Calu3 (cell line): ENCODE measurements around the gene CASQ2. TPM values are rescaled to one million over a fixed set of nuclear protein-coding genes. Genes with fewer than 3 reads are reported as not detected.

Experiments used
- BruUV-seq: library from RNA; stranded (reverse); fragments of 400-500 nt; replicated peaks from 2 replicates; lab custom pipeline; 2021; lab: Mats Ljungman, UMichigan
- CTCF ChIA-PET: fragments of 300-600 bp; sonication (Branson Sonifier 250); formaldehyde crosslinking; loops from one replicate; lab custom pipeline; 2022; ENCODE audit warnings: antibody characterized with exemption; lab: Charles Lee
- DNase-seq: peaks from one replicate; pipeline ENCODE4 v3.0.0; 2022
- H3K27ac Mint-ChIP-seq: one replicate; pipeline ENCODE4 v1.8.0; 2022; ENCODE audit warnings: mixed read lengths; ENCODE audit not compliant: unreplicated experiment
- H3K27me3 Mint-ChIP-seq: one replicate; pipeline ENCODE4 v1.8.0; 2022; ENCODE audit warnings: mixed read lengths; ENCODE audit not compliant: unreplicated experiment
- H3K36me3 Mint-ChIP-seq: one replicate; pipeline ENCODE4 v1.8.0; 2022; ENCODE audit warnings: mild to moderate bottlenecking, moderate library complexity, mixed read lengths; ENCODE audit not compliant: insufficient read depth, unreplicated experiment
- H3K4me1 Mint-ChIP-seq: one replicate; pipeline ENCODE4 v1.8.0; 2022; ENCODE audit warnings: mild to moderate bottlenecking, low read depth, mixed read lengths; ENCODE audit not compliant: unreplicated experiment
- H3K4me3 Mint-ChIP-seq: one replicate; pipeline ENCODE4 v1.8.0; 2022; ENCODE audit warnings: mild to moderate bottlenecking, low read depth, moderate library complexity, mixed read lengths; ENCODE audit not compliant: unreplicated experiment
- H3K9me3 Mint-ChIP-seq: one replicate; pipeline ENCODE4 v1.8.0; 2022; ENCODE audit warnings: low read depth, mixed read lengths; ENCODE audit not compliant: unreplicated experiment
- intact Hi-C: fragments of 100-400 bp; cut with micrococcal nuclease; formaldehyde crosslinking; loops from one replicate; pipeline ENCODE4 v1.10.0; 2022; ENCODE audit not compliant: unreplicated experiment
- total RNA-seq: library from RNA; stranded (reverse); gene quantifications from 2 replicates; pipeline ENCODE4 v1.2.3, GENCODE V29; 2022
- TF ChIP-seq, protein P1 (sequence below): fragments of 200-600 bp; IDR thresholded peaks from one replicate; pipeline ENCODE4 v1.8.0; 2022; ENCODE audit warnings: antibody characterized with exemption; ENCODE audit not compliant: unreplicated experiment

CASQ2 gene
- total RNA-seq, 1 experiment from 2014 or later = not detected

DNA sequence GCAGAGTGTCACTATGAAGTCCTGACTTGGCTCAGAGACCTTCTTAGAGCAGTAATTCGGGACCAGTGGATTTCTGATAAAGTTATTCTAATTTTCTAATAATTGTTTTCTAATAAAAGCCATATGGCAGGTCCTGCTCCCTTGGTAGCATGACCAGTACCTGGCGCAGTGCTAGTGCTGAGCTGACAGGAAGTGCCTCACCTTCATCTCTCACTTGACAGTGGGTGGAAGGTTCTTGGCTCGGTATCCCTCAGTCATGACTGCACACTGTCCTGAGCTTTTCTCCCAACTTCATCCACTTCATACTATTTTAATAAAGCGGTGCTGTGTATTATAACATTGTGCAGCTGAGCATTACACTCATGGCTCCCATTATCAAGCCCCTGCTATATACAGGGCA lies 112.6 kb downstream of the CASQ2 start:
- CTCF ChIA-PET = no interaction called here
- DNase-seq = no peak
- peaks cover 8% of the 10 kb centered on the region for H3K4me1 Mint-ChIP-seq
- H3K27ac Mint-ChIP-seq = no peak overlapping the region
- intact Hi-C loops = no loop called here
- H3K27me3 Mint-ChIP-seq = no peaks in the 10 kb centered on the region
- TF ChIP-seq, protein P1, sequence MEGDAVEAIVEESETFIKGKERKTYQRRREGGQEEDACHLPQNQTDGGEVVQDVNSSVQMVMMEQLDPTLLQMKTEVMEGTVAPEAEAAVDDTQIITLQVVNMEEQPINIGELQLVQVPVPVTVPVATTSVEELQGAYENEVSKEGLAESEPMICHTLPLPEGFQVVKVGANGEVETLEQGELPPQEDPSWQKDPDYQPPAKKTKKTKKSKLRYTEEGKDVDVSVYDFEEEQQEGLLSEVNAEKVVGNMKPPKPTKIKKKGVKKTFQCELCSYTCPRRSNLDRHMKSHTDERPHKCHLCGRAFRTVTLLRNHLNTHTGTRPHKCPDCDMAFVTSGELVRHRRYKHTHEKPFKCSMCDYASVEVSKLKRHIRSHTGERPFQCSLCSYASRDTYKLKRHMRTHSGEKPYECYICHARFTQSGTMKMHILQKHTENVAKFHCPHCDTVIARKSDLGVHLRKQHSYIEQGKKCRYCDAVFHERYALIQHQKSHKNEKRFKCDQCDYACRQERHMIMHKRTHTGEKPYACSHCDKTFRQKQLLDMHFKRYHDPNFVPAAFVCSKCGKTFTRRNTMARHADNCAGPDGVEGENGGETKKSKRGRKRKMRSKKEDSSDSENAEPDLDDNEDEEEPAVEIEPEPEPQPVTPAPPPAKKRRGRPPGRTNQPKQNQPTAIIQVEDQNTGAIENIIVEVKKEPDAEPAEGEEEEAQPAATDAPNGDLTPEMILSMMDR = no peak
- H3K4me3 Mint-ChIP-seq = no peak overlapping the region
- no peaks in the 10 kb centered on the region for H3K9me3 Mint-ChIP-seq
- BruUV-seq = no TSS peak
- H3K36me3 Mint-ChIP-seq = peaks cover 19% of the 10 kb centered on the region

DNA sequence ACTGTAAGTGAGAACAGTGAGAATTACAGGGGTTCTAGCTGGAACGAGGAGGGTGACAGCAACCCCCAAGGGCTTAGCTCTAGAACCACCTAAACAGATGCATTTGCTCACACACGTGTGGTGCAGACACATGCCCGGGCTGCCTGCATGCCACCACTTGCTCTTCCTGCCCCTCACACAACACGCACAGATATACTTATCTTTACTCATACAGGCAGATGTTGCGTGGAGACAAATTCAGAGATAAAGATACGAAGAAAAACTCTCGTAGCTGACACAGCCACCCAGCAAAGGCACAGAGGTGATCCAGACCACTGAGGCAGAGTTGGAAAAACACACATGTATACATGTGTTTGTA lies 113.2 kb downstream of the CASQ2 start:
- Mint-ChIP-seq H3K9me3 (no peaks in the 10 kb centered on the region), H3K27ac (no peak overlapping the region), H3K4me1 (peaks cover 8% of the 10 kb centered on the region), H3K27me3 (no peaks in the 10 kb centered on the region), H3K36me3 (peaks cover 19% of the 10 kb centered on the region), H3K4me3 (no peak overlapping the region)
- TF ChIP-seq, protein P1 = no peak
- BruUV-seq = no TSS peak
- intact Hi-C loops = no loop called here
- DNase-seq = no peak
- CTCF ChIA-PET = no interaction called here

DNA sequence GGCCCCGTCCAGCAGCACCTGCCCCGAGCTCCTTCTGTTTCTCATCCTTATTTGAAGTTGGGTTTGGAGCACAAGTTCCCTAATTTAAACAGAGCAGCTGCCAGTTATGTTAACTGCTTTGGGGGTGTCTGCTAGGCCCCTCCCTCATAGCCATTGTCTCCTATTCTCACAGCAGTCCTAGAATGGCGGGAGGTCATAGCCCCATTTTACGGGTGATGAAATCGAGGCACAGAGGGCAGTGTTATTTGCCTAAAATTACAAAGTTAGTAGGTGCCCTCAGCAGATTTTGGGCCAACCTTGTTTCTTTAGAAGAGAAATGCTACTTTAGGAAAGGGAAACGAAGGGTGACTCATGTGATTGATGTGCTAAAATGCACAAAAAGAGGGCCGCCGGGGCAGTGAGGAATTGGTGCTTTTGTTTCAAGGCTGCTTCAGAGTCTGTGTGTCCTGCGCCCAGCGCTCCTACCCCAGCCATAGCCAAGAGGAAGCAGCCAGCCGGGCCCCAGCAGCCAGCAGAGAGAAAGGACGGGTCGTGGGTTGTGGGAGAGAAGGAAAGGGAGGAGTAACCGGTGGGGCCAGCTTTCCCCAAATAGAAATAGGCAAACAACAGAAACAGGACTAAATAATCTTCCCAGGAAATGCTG lies 113.7 kb downstream of the CASQ2 start:
- CTCF ChIA-PET = no interaction called here
- intact Hi-C loops = no loop called here
- BruUV-seq = no TSS peak
- H3K36me3 Mint-ChIP-seq = peaks cover 19% of the 10 kb centered on the region
- no peaks in the 10 kb centered on the region for H3K9me3 Mint-ChIP-seq
- TF ChIP-seq, protein P1 = no peak
- no peak overlapping the region for H3K4me3 Mint-ChIP-seq
- H3K27me3 Mint-ChIP-seq = no peaks in the 10 kb centered on the region
- H3K27ac Mint-ChIP-seq = no peak overlapping the region
- DNase-seq = no peak
- H3K4me1 Mint-ChIP-seq = peaks cover 8% of the 10 kb centered on the region

DNA sequence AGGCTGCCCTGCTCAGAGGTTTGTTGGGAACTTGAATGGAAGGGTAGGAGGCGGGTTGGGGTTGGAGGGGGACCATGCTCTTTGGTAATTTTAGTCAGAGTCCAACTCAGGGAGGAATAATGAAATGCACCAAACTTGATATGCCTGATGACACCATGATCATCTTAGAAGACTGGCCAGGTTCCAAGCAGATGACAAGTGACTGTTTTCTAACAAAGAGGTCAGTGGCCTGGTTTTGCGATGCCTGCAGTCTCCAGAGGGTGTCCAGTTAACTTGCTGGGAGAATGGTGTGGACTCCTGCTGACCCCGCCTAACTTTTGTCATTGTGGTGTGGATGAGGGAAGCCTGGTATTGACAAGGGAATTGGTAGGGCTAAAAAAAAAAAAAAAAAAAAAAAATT lies 114.4 kb downstream of the CASQ2 start:
- TF ChIP-seq, protein P1 = no peak
- BruUV-seq = no TSS peak
- intact Hi-C loops = no loop called here
- CTCF ChIA-PET = no interaction called here
- H3K4me1 Mint-ChIP-seq = peaks cover 8% of the 10 kb centered on the region
- peaks cover 19% of the 10 kb centered on the region for H3K36me3 Mint-ChIP-seq
- no peak for DNase-seq
- H3K27ac Mint-ChIP-seq = no peak overlapping the region
- no peaks in the 10 kb centered on the region for H3K27me3 Mint-ChIP-seq
- no peaks in the 10 kb centered on the region for H3K9me3 Mint-ChIP-seq
- H3K4me3 Mint-ChIP-seq = no peak overlapping the region
